Stimulated activated CD4-positive, alpha-beta T cell treated with anti-CD3 and anti-CD28 coated beads, Interleukin-2, amount 100 ng/mL, for 24 hours (primary cell): ENCODE data around the gene CDSN.
"Not testable (repeated sequence)": the region's sequence is repeated elsewhere in the genome, so short reads cannot be mapped to it uniquely, and the experiment has no call there.

ENCODE experiments used
- DNase-seq, 2 donors: peaks; one replicate each; pipeline ENCODE4 v3.0.0-alpha.2; 2020

CDSN gene

DNA sequence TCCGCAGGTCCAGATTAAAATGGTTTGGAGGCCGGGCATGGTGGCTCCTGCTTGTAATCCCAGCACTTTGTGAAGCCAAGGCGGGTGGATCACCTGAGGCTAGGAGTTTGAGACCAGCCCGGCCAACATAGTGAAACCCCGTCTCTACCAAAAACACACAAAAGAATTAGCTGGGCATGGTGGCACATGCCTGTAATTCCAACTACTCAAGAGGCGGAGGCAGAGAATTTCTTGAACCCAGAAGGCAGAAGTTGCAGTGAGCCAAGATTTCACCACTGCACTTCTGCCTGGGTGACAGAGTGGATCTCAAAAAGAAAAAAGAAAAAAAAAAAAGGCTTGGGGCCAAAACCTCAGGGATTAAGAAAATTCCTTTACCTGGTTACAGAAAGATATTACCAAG is 38.4 kb downstream of the CDSN start:
- no peak for DNase-seq

DNA sequence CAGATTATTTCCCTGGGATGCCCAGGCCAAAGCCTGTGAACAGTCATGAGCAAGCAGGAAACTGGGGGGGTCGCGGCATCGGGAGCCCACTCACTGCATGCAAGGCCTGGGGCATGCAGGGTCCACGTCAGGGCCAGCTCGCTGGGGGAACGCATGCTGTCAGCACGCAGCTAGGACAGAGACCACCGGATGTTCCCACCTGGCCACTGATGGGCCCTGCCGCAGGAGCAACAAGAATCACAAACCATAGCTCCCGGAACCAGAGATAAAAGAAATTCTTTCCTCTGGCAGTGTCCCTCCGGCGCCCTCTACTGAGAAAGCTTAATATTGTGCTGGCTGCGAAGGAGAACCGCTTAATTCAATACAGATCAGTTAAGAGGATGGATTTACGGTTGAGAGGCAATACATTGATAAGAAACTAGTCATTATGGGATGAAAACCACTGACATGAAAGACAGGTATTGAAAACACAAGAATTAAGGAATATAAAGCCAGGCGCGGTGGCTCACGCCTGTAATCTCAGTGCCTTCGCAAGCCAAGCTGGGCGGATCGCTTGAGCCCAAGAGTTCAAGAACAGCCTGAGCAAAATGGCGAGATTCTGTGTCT is 40.5 kb downstream of the CDSN start:
- peak; percentile 71 to 76 for DNase-seq

DNA sequence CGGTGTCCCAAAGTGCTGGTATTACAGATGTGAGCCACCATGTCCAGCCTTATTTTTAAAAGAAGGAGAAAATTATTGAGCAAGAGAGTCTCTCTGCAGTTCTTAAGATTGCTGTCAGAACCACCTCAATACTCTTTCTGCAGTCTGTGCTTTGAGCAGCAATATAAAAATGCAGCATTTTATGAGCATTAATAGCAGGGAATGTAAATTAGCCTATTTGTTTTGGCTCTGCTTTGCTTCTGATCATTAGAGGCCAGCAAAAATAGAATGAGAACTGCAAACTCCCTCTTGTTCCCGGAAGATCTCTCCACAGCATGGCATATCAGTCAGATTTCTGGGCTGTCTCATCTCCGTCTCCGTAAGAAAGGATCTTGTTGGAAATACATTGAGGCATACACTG is 43.6 kb downstream of the CDSN start:
- DNase-seq = no peak

GRCh38 chr6:31075528-31075927 is 44.7 kb downstream of the CDSN start:
- no peak for DNase-seq

DNA sequence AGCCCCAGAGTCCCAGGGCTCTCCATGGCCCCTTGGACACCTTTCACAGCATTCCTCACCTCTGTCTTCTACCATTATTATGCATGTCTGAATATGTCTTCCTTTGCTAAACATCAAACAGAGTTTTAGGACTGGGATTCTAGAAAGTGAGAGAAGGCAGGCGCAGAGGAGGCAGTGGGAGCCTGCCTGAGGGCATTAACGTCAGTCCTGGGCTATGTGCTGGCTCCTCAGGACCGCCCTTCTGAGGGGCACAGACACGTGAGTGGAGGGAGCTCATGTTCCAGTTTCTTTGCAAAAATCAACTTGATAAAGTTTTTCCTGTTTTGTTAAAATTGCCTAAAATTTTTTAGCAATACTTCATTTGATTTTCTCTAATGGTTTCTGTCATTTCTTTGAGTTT is 45.8 kb downstream of the CDSN start:
- no peak for DNase-seq

- no peak for DNase-seq
Observed at GRCh38 chr6:31070711-31071197, 49.5 kb downstream of the CDSN start.

GRCh38 chr6:31068669-31069340 is 51.4 kb downstream of the CDSN start:
- peak; percentile 77 to 84 for DNase-seq

- DNase-seq = not testable (repeated sequence)
Observed at GRCh38 chr6:31067891-31068668, 52.2 kb downstream of the CDSN start.

DNA sequence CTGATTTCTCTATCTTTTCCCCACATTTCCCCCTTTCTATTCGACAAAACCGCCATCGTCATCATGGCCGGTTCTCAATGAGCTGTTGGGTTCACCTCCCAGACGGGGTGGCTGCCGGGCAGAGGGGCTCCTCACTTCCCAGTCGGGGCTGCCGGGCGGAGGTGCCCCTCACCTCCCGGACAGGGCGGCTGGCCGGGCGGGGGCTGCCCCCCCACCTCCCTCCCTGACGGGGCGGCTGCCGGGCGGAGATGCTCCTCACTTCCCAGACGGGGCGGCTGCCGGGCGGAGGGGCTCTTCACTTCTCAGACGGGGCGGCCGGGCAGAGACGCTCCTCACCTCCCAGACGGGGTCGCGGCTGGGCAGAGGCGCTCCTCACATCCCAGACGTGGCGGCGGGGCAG is 53.2 kb downstream of the CDSN start:
- not testable (repeated sequence) for DNase-seq

DNA sequence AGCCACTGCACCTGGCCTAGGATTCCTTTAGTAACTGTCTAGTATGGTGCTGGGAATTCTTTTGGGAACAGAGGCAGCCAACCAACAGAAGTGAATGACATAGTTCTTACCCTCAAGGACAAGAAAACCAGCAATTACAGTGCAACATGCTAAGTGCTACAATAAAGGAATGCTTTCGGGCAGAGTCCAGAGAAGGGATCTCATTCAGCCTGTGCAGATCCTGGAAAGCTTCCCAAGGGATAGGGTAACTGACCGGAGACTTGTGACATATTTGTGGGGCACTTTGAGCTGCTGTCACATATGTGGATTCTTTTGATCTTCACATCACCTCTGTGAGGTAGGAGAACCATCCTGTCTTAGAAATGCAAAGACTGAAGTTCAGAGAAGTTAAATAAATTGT is 54.7 kb downstream of the CDSN start:
- no peak for DNase-seq
